Stimulated activated CD8-positive, alpha-beta memory T cell treated with anti-CD3 and anti-CD28 coated beads, Interleukin-15, amount 100 ng/mL, for 48 hours (primary cell): ENCODE data around the gene WAC.

Experiments
- DNase-seq, 2 donors: peaks; one replicate each; pipeline ENCODE4 v3.0.0-alpha.2; 2020; ENCODE audit warnings: low read depth in 2 of 2

Gene WAC

GRCh38 chr10:28530751-28531150, 2.2 kb upstream of the WAC start:
- DNase-seq = no peak

GRCh38 chr10:28533186-28533564, 257 bp downstream of the WAC start:
- no peak for DNase-seq

- peak; percentile 41 to 48 for DNase-seq
Measured at GRCh38 chr10:28533571-28534304, 820 bp downstream of the WAC start.

- DNase-seq = no peak
Measured at GRCh38 chr10:28535846-28536245, 2.9 kb downstream of the WAC start.

- no peak for DNase-seq
Measured at GRCh38 chr10:28538595-28538994, 5.7 kb downstream of the WAC start.

GRCh38 chr10:28540145-28540544, 7.2 kb downstream of the WAC start:
- no peak for DNase-seq

- DNase-seq = no peak
Measured at GRCh38 chr10:28541717-28542365, 8.9 kb downstream of the WAC start.

GRCh38 chr10:28542728-28543127, 9.8 kb downstream of the WAC start:
- no peak for DNase-seq

GRCh38 chr10:28544058-28544457, 11.1 kb downstream of the WAC start:
- no peak for DNase-seq

GRCh38 chr10:28545967-28546644, 13.2 kb downstream of the WAC start:
- DNase-seq = no peak

GRCh38 chr10:28548781-28549498, 16.0 kb downstream of the WAC start:
- no peak for DNase-seq

- no peak for DNase-seq
Measured at GRCh38 chr10:28551086-28551485, 18.2 kb downstream of the WAC start.

- no peak for DNase-seq
Measured at GRCh38 chr10:28552775-28553174, 19.9 kb downstream of the WAC start.

- no peak for DNase-seq
Measured at GRCh38 chr10:28554009-28554408, 21.1 kb downstream of the WAC start.

GRCh38 chr10:28554952-28555351, 22.0 kb downstream of the WAC start:
- DNase-seq = no peak

- DNase-seq = no peak
Measured at GRCh38 chr10:28555358-28555757, 22.4 kb downstream of the WAC start.

GRCh38 chr10:28556142-28556541, 23.2 kb downstream of the WAC start:
- DNase-seq = no peak

- no peak for DNase-seq
Measured at GRCh38 chr10:28558186-28558585, 25.3 kb downstream of the WAC start.

- no peak for DNase-seq
Measured at GRCh38 chr10:28558923-28559508, 26.1 kb downstream of the WAC start.

GRCh38 chr10:28559618-28560017, 26.7 kb downstream of the WAC start:
- no peak for DNase-seq

- no peak for DNase-seq
Measured at GRCh38 chr10:28560617-28561016, 27.7 kb downstream of the WAC start.

- DNase-seq = no peak
Measured at GRCh38 chr10:28561531-28561930, 28.6 kb downstream of the WAC start.
